Neural cell (in vitro differentiated cells): ENCODE data around the gene TRIM45.

Experiments used
- CTCF ChIP-seq: fragments of 450-650 bp; IDR thresholded peaks from 2 replicates; pipeline ENCODE4 v1.5.1; 2014; ENCODE audit warnings: antibody characterized with exemption, mild to moderate bottlenecking, moderate library complexity; ENCODE audit not compliant: poor library complexity, severe bottlenecking
- EP300 ChIP-seq: fragments of 450-650 bp; conservative IDR thresholded peaks from 2 replicates; pipeline ENCODE4 v1.6.1; 2014; ENCODE audit warnings: antibody characterized with exemption, mild to moderate bottlenecking, moderate library complexity; ENCODE audit not compliant: poor library complexity, severe bottlenecking
- EZH2 ChIP-seq: fragments of 200-600, 300-800 bp; shearing (Covaris generic), sonication (generic); IDR thresholded peaks from 2 replicates; pipeline ENCODE4 v1.6.1; 2014; ENCODE audit warnings: antibody characterized with exemption, low read length, borderline replicate concordance, mild to moderate bottlenecking; ENCODE audit not compliant: insufficient read depth, poor library complexity, severe bottlenecking
- MXI1 ChIP-seq: fragments of 450-650 bp; conservative IDR thresholded peaks from 2 replicates; pipeline ENCODE4 v1.6.1; 2014; ENCODE audit warnings: antibody characterized with exemption, mild to moderate bottlenecking; ENCODE audit not compliant: poor library complexity, severe bottlenecking
- POLR2AphosphoS5 ChIP-seq: IDR thresholded peaks from 2 replicates; pipeline ENCODE4 v1.6.1; 2012
- RAD21 ChIP-seq: fragments of 450-650 bp; conservative IDR thresholded peaks from 2 replicates; pipeline ENCODE4 v1.6.1; 2014; ENCODE audit warnings: antibody characterized with exemption, mild to moderate bottlenecking, moderate library complexity
- REST ChIP-seq: IDR thresholded peaks from 2 replicates; pipeline ENCODE4 v1.6.1; 2012; ENCODE audit warnings: borderline replicate concordance
- SMC3 ChIP-seq: fragments of 450-650 bp; conservative IDR thresholded peaks from 2 replicates; pipeline ENCODE4 v1.6.1; 2014; ENCODE audit warnings: antibody characterized with exemption, mild to moderate bottlenecking, moderate library complexity; ENCODE audit not compliant: poor library complexity
- TAF1 ChIP-seq: IDR thresholded peaks from 2 replicates; pipeline ENCODE4 v1.6.1; 2012; ENCODE audit warnings: low read depth

GRCh38 chr1:117096951-117097408, 24.6 kb downstream of the TRIM45 start:
- TF ChIP-seq EZH2 (no peak), CTCF (no peak), REST (no peak), EP300 (no peak), MXI1 (no peak), TAF1 (no peak), POLR2AphosphoS5 (no peak), SMC3 (no peak), RAD21 (no peak)
